Measurements from ENCODE around the gene PAIP2.

Gene PAIP2

DNA sequence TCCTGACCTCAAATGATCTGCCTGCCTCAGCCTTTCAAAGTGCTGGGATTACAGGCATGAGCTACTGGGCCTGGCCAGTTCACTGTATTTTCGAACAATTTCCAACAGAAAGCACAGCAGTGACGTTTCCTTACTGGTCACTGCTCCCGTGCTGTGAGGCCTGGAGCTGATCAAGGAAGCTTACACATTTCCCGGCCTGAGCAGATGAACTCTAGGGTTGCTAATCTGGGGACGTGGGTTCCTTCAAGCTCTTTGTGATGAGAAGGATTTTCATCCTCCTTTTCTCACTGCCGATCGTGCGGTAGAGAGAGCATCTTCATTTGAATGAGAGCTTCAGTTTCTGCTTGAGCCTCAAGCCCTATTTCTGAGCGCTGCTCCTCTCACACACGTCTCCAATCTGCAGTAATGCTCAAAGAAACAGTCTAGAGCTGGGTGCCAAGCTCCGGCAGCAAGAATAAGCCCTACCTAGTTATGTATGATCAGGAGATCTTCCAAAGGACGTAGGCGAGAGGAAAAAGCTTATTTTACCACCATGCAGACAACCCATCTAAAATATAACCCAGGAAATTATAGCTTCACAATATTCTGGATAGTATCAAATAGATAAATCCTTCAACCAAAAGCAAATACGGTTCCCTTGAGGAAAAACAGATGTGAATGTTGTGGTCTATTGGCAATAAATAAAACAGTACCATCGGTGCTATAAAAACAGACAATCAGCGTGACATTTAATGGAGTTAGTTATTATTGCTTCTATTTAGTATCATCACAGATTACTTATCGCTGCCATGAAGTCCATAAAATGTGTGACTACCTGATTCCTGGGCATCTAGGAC, 69.6 kb downstream of the PAIP2 start:
- peak; percentile 57 to 60 for DNase-seq (ENCODE audit: low read depth in 2 of 2)

- DNase-seq (ENCODE audit: low read depth in 2 of 2), result no peak
These were observed 71.5 kb downstream of the PAIP2 start for GRCh38 chr5:139413153-139413552.

GRCh38 chr5:139413963-139414362, 72.3 kb downstream of the PAIP2 start:
- DNase-seq (ENCODE audit: low read depth in 2 of 2), result no peak

GRCh38 chr5:139414581-139415130, 73.0 kb downstream of the PAIP2 start:
- no peak for DNase-seq (ENCODE audit: low read depth in 2 of 2)

DNA sequence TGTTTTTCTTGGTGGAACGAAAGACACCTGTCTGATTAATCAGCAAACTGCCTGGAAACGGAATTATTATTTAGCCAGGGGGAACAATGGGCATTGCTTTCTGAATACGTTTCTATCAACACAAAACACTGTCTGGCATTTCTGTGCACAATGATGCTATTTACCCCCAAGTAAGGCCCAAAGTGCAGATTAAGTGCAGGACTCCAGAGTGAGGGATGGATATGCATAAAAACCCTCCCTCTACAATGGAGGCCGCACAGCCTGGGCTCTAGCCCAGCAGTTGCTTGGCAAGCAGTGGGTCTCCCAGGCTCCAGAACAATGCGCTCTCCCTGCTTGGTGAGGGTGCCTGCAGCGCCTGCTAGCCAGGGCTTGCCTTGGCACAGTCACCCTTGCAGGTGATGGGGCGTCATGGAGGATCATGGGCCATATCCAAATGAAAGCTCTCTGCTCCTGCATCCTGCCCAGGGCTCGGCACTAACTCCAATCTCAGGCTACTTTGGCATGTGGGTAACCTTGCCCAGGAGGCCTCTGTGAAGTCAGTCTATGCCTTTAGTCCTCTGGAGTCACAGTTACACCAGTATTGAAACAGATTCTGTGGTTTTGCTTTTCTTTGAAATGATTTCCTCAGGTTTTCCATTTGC, 73.7 kb downstream of the PAIP2 start:
- no peak for DNase-seq (ENCODE audit: low read depth in 2 of 2)

DNA sequence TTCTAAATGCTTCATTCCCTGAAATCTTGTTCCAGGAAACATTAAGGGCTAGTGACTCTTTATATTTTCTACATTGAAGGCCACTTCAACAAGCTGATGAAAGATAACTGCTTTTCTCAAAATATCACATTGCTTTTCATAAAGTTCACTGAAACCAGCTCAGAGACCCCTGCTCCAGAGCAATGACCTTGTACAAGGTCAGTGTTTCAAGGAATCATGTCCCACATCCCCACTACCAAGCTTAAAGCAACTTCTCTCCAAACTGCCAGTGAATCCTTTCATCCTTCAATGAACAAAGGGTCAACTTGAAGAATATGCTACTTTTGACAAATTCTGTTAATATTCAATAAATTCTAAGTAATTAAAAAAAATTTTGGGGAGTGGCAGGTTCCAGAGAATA, 74.2 kb downstream of the PAIP2 start:
- DNase-seq (ENCODE audit: low read depth in 2 of 2), result no peak

GRCh38 chr5:139416651-139417050, 75.0 kb downstream of the PAIP2 start:
- no peak for DNase-seq (ENCODE audit: low read depth in 2 of 2)

DNA sequence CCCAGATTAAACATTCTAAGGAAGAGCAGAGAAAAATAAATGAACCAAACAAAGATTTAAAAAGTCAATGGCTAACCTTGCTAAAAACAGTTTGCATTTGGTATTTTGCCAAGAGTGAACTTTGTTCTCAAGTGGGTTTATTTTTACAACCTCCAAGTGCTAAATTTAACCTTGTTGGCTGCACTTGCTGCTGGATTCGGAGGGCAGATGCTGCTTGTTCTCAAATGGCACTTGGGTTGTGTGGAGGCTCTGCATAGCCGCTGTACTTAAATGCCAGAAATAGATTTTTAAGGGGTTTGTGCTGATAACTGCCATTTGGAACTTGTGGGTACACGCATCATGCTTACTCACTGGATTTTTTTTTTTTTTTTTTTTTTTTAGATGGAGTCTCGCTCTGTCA, 75.6 kb downstream of the PAIP2 start:
- DNase-seq (ENCODE audit: low read depth in 2 of 2), result no peak

- DNase-seq (ENCODE audit: low read depth in 2 of 2), result no peak
These were observed 77.1 kb downstream of the PAIP2 start for GRCh38 chr5:139418793-139419192.
